ENCODE data around the gene EEF1A1.

DNA sequence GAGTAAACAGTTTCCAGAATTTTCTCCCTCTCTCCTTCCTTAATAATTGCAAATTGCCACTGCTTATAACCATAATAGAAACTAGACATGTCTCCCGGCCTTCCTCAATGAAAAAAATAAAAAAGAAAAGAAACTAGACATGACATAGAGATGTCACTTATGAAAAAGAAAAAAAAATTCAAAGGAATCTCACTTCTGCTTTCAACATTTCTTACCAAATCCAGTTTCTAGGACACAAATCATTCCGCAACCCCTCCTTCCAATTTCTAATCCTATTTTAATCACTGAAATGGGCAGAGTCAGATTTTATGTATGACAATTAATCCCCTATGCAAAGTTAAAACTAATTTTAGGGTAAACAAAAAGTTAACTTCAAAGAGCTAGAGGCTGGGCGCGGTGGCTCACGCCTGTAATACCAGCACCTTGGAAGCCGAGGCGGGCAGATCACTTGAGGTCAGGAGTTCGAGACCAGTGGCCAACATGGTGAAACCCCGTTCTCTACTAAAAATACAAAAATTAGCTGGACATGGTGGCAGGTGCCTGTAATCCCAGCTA, 40.1 kb upstream of the EEF1A1 start:
- TF ChIP-seq, protein P1, sequence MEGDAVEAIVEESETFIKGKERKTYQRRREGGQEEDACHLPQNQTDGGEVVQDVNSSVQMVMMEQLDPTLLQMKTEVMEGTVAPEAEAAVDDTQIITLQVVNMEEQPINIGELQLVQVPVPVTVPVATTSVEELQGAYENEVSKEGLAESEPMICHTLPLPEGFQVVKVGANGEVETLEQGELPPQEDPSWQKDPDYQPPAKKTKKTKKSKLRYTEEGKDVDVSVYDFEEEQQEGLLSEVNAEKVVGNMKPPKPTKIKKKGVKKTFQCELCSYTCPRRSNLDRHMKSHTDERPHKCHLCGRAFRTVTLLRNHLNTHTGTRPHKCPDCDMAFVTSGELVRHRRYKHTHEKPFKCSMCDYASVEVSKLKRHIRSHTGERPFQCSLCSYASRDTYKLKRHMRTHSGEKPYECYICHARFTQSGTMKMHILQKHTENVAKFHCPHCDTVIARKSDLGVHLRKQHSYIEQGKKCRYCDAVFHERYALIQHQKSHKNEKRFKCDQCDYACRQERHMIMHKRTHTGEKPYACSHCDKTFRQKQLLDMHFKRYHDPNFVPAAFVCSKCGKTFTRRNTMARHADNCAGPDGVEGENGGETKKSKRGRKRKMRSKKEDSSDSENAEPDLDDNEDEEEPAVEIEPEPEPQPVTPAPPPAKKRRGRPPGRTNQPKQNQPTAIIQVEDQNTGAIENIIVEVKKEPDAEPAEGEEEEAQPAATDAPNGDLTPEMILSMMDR (IDR thresholded peaks at IDR 0.05; ENCODE audit: insufficient read depth, low read depth, low read length) = no peak
- TF ChIP-seq EZH2 (IDR thresholded peaks at IDR 0.05; ENCODE audit: insufficient read depth, low read length) = no peak
